ENCODE measurements around the gene VSTM4.

DNA sequence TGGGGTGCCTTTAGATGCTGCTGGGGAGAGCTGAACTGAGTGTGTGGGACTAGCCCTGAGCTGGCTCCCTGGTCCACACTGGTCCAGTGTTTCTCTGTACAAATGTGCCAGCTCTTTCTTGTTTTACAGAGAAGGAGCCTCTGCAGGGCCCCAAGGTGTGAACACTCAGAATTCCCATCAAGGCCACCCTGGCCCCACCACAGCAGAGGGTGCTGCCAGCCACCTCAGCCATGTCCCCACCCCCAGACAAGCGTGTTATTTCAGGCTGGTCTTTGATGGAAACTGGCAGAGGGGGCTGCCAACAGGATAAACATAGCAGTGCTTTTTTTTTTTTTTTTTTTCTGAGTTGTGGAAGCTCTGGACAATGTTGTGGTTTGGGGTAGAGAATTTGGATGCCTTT lies 107.2 kb downstream of the VSTM4 start:
- TF ChIP-seq CTCF (optimal IDR thresholded peaks at IDR 0.05 in 1 of 3, IDR thresholded peaks at IDR 0.05 in 1 of 3, conservative IDR thresholded peaks at IDR 0.05 in 1 of 3; ENCODE audit: extremely low read depth in 1 of 3, insufficient read depth in 2 of 3, low read length in 3 of 3) = no peak
- no peak for TF ChIP-seq EZH2 (IDR thresholded peaks at IDR 0.05; ENCODE audit: low read length)
